Measurements from ENCODE around the gene GINS1. TPM values are rescaled to one million over a fixed set of nuclear protein-coding genes. Genes with fewer than 3 reads are reported as not detected.

The GINS1 gene
- total RNA-seq, 1 experiment from 2014 or later, result 74.3 TPM

GRCh38 chr20:25382704-25383370, 24.6 kb upstream of the GINS1 start:
- Histone ChIP-seq H3K4me2 (ENCODE audit: insufficient read depth, insufficient read length, low read length) (no peak overlapping the region), H3K14ac (ENCODE audit: insufficient read depth, low read length) (no peak overlapping the region), H4K8ac (replicated peaks; ENCODE audit: insufficient read length, low read depth, low read length) (no peak overlapping the region), H3K79me2 (ENCODE audit: insufficient read depth, low read length) (peaks cover 24% of the 10 kb centered on the region; the same call in 1 of the 2 replicates), H3K9ac (ENCODE audit: extremely low read depth, insufficient read length, low read length) (no peak overlapping the region), H3K23me2 (ENCODE audit: insufficient read length, low read depth, low read length, poor library complexity, severe bottlenecking) (no peaks in the 10 kb centered on the region), H3K4ac (ENCODE audit: low read depth, low read length) (no peak overlapping the region), H3K27me3 (ENCODE audit: insufficient read depth, low read length) (no peaks in the 10 kb centered on the region), H2BK15ac (ENCODE audit: low read depth, low read length) (no peak overlapping the region), H3K9me3 (ENCODE audit: control insufficient read depth, low read depth, low read length) (no peaks in the 10 kb centered on the region), H3K18ac (ENCODE audit: insufficient read length, low read depth, low read length) (no peak overlapping the region), H2BK20ac (ENCODE audit: low read depth, low read length, poor library complexity, severe bottlenecking) (no peak overlapping the region), H2BK120ac (ENCODE audit: low read depth, low read length, poor library complexity, severe bottlenecking) (no peak overlapping the region), H2BK12ac (ENCODE audit: insufficient read length, low read depth, low read length) (no peak overlapping the region), H3K79me1 (ENCODE audit: insufficient read depth, low read depth, low read length, poor library complexity, severe bottlenecking) (peaks cover 6% of the 10 kb centered on the region), H3K4me1 (ENCODE audit: insufficient read depth, low read length) (no peaks in the 10 kb centered on the region), H3K56ac (ENCODE audit: insufficient read length, low read depth, low read length) (no peak overlapping the region), H3K23ac (ENCODE audit: insufficient read length, low read depth, low read length) (no peak overlapping the region), H4K20me1 (ENCODE audit: control insufficient read depth, insufficient read depth, insufficient read length) (no peaks in the 10 kb centered on the region), H3K27ac (ENCODE audit: insufficient read length, low read depth, low read length) (no peak overlapping the region), H2AK5ac (ENCODE audit: insufficient read length, low read length) (no peak overlapping the region), H4K91ac (ENCODE audit: insufficient read length, low read depth, low read length) (no peak overlapping the region), H4K5ac (ENCODE audit: insufficient read length, low read depth, low read length) (no peak overlapping the region), H2BK5ac (ENCODE audit: insufficient read length, low read length) (no peak overlapping the region), H2AFZ (ENCODE audit: low read length) (no peak overlapping the region), H3T11ph (ENCODE audit: low read length) (no peak overlapping the region)
- no peak overlapping the region for H3K4me3 Mint-ChIP-seq
- WGBS (ENCODE audit: extremely low coverage, insufficient read length, low lambda C conversion rate), result no CpG with 5 or more reads among the region's 5 CpGs
- peak overlapping the region in 2 of 3 experiments; percentile 32 to 54; a peak in 3 of 7 replicates for H3K27ac Mint-ChIP-seq
- no peak for TF ChIP-seq CTCF (conservative IDR thresholded peaks at IDR 0.05)
- peaks cover 0 to 7% of the 10 kb centered on the region in 2 experiments; a peak in 1 of 4 replicates for H3K4me1 Mint-ChIP-seq
- no peak for DNase-seq
- peaks cover 17 to 38% (median 30%) of the 10 kb centered on the region in 3 experiments; a peak in 6 of 7 replicates for H3K36me3 Mint-ChIP-seq (ENCODE audit: insufficient read depth in 1 of 3, low read depth in 3 of 3)
- H3K9me3 Mint-ChIP-seq, result no peaks in the 10 kb centered on the region
- H3K27me3 Mint-ChIP-seq (ENCODE audit: low read depth), result no peaks in the 10 kb centered on the region
